Keratinocyte (primary cell): ENCODE measurements around the gene RIN3.

Source experiments
- EZH2 ChIP-seq: IDR thresholded peaks from one replicate; pipeline ENCODE4 v1.6.1; 2012; ENCODE audit warnings: inconsistent platforms, mild to moderate bottlenecking, low read length, moderate library complexity
- TF ChIP-seq, protein P1 (sequence below), 3 experiments: IDR thresholded peaks in 1 of 3; conservative IDR thresholded peaks in 1 of 3; optimal IDR thresholded peaks in 1 of 3; 2 replicates in 2 of 3; 3 replicates in 1 of 3; pipeline versions ENCODE3 to v1.5.1; 2011; ENCODE audit warnings: low read length in 3 of 3, mild to moderate bottlenecking in 3 of 3, moderate library complexity in 2 of 3, control low read depth in 1 of 3, inconsistent platforms in 1 of 3; ENCODE audit not compliant: insufficient read depth in 2 of 3; ENCODE audit errors: extremely low read depth in 1 of 3

DNA sequence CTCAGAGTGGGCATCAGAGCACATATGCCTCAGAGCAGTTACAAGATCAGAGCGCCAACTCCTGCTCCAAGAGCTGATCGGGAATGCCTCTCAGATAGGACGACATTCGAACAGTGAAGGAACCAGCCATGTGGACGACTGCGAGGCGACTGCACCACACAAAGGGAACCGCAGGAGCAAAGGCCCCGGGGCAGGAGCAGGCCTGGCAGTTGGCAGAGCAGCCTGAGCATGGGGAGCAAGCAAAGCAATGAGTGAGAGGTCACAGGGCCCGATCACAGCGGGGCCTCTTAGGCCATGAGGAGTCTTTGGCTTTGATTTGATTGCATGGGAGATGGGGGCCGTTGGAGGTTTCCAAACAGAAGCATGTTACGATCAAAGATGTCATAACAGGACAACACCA lies 144.6 kb downstream of the RIN3 start:
- TF ChIP-seq, protein P1, sequence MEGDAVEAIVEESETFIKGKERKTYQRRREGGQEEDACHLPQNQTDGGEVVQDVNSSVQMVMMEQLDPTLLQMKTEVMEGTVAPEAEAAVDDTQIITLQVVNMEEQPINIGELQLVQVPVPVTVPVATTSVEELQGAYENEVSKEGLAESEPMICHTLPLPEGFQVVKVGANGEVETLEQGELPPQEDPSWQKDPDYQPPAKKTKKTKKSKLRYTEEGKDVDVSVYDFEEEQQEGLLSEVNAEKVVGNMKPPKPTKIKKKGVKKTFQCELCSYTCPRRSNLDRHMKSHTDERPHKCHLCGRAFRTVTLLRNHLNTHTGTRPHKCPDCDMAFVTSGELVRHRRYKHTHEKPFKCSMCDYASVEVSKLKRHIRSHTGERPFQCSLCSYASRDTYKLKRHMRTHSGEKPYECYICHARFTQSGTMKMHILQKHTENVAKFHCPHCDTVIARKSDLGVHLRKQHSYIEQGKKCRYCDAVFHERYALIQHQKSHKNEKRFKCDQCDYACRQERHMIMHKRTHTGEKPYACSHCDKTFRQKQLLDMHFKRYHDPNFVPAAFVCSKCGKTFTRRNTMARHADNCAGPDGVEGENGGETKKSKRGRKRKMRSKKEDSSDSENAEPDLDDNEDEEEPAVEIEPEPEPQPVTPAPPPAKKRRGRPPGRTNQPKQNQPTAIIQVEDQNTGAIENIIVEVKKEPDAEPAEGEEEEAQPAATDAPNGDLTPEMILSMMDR (optimal IDR thresholded peaks at IDR 0.05 in 1 of 3, IDR thresholded peaks at IDR 0.05 in 1 of 3, conservative IDR thresholded peaks at IDR 0.05 in 1 of 3; ENCODE audit: extremely low read depth in 1 of 3, insufficient read depth in 2 of 3, low read length in 3 of 3), result no peak
- TF ChIP-seq EZH2, result no peak
